Gastrocnemius medialis (tissue), 4 donors: ENCODE measurements around the gene DSCAML1. TPM values are rescaled to one million over a fixed set of nuclear protein-coding genes. Genes with fewer than 3 reads are reported as not detected.
A peak's percentile ranks its signal among the peaks of the same experiment; 100 is the strongest.

Experiments
- ATAC-seq, 2 donors: fragments of 150-250 bp; one replicate each; pipeline ENCODE4 v1.9.1; 2016
- DNase-seq, 2 donors: peaks; one replicate each; pipeline ENCODE4 v3.0.0-alpha.2; 2019
- H3K27ac ChIP-seq, 4 donors: fragments of 200-600 bp; sonication (generic); 1 replicate in 1 of 4; 2 replicates in 3 of 4; pipeline ENCODE4 v1.5.1; 2016 to 2018; ENCODE audit warnings: mild to moderate bottlenecking in 2 of 4, moderate library complexity in 1 of 4
- H3K27me3 ChIP-seq, 3 donors: fragments of 200-600 bp; sonication (generic) in 2 of 3; 1 replicate in 1 of 3; 2 replicates in 2 of 3; pipeline versions ENCODE4 v1.5.1 to v1.6.0; 2016 to 2019; ENCODE audit warnings: mild to moderate bottlenecking in 1 of 3, moderate library complexity in 1 of 3
- H3K36me3 ChIP-seq, 2 donors: fragments of 200-600 bp; sonication (generic) in 1 of 2; one replicate each; pipeline ENCODE4 v1.5.1; 2017 to 2018
- H3K4me1 ChIP-seq, 2 donors: fragments of 200-600 bp; sonication (generic) in 1 of 2; one replicate each; pipeline ENCODE4 v1.5.1; 2016 to 2017; ENCODE audit warnings: mild to moderate bottlenecking in 2 of 2
- H3K4me3 ChIP-seq, 4 donors: fragments of 200-600 bp; sonication (generic) in 3 of 4; 1 replicate in 1 of 4; 2 replicates in 3 of 4; pipeline ENCODE4 v1.5.1; 2016 to 2019; ENCODE audit warnings: mild to moderate bottlenecking in 2 of 4
- H3K9me3 ChIP-seq, 3 donors: fragments of 200-600 bp; sonication (generic) in 2 of 3; 1 replicate in 1 of 3; 2 replicates in 2 of 3; pipeline ENCODE4 v1.5.1; 2016 to 2019
- CTCF ChIP-seq, 5 experiments: fragments of 450-650 bp in 3 of 5; fragments of 200-600 bp in 2 of 5; sonication (generic) in 2 of 5; IDR thresholded peaks in 4 of 5; conservative IDR thresholded peaks in 1 of 5; 1 replicate in 4 of 5; 2 replicates in 1 of 5; pipeline ENCODE4 v1.5.1; 2016 to 2019; ENCODE audit warnings: antibody characterized with exemption in 5 of 5, mild to moderate bottlenecking in 3 of 5, moderate library complexity in 3 of 5
- POLR2A ChIP-seq, 2 donors: fragments of 450-650 bp; IDR thresholded peaks; one replicate each; pipeline ENCODE4 v1.6.1; 2017; ENCODE audit warnings: antibody characterized with exemption in 2 of 2, mild to moderate bottlenecking in 2 of 2, moderate library complexity in 2 of 2
- in situ Hi-C, 4 donors: fragments of 200-750 bp; cut with MboI; loops; one replicate each; pipeline versions ENCODE4 v1.15.0 to v1.8.0; 2017; ENCODE audit warnings: low sequenced_read_pairs in 4 of 4
- intact Hi-C: fragments of 100-400 bp; cut with DNase I; formaldehyde crosslinking; loops from one replicate; pipeline ENCODE4 v1.15.1; 2023; ENCODE audit warnings: low total_unique reads
- total RNA-seq, 4 donors: library from RNA; depleted of rRNA; stranded (reverse); fragments of >200 nt; gene quantifications; one replicate each; pipeline versions ENCODE4 v1.1.0 to v1.2.3, GENCODE V29; 2016

The DSCAML1 gene
- total RNA-seq, 4 donors from 2014 or later, result 0.05 to 0.15 (median 0.07) TPM

- ATAC-seq, result no peak
- TF ChIP-seq POLR2A (IDR thresholded peaks at IDR 0.05) (no peak), CTCF (IDR thresholded peaks at IDR 0.05 in 4 of 5, conservative IDR thresholded peaks at IDR 0.05 in 1 of 5) (no peak)
- Histone ChIP-seq H3K36me3 (no peaks in the 10 kb centered on the region), H3K27me3 (no peaks in the 10 kb centered on the region), H3K9me3 (no peaks in the 10 kb centered on the region), H3K4me1 (peaks cover 6 to 8% of the 10 kb centered on the region in 2 donors), H3K27ac (no peak overlapping the region), H3K4me3 (no peak overlapping the region)
- peak in 1 of 2 donors; percentile 0 for DNase-seq
- intact Hi-C loops (no loop called here), in situ Hi-C loops (no loop called here)
Observed at GRCh38 chr11:117825538-117826189, 28.6 kb upstream of the DSCAML1 start.

DNA sequence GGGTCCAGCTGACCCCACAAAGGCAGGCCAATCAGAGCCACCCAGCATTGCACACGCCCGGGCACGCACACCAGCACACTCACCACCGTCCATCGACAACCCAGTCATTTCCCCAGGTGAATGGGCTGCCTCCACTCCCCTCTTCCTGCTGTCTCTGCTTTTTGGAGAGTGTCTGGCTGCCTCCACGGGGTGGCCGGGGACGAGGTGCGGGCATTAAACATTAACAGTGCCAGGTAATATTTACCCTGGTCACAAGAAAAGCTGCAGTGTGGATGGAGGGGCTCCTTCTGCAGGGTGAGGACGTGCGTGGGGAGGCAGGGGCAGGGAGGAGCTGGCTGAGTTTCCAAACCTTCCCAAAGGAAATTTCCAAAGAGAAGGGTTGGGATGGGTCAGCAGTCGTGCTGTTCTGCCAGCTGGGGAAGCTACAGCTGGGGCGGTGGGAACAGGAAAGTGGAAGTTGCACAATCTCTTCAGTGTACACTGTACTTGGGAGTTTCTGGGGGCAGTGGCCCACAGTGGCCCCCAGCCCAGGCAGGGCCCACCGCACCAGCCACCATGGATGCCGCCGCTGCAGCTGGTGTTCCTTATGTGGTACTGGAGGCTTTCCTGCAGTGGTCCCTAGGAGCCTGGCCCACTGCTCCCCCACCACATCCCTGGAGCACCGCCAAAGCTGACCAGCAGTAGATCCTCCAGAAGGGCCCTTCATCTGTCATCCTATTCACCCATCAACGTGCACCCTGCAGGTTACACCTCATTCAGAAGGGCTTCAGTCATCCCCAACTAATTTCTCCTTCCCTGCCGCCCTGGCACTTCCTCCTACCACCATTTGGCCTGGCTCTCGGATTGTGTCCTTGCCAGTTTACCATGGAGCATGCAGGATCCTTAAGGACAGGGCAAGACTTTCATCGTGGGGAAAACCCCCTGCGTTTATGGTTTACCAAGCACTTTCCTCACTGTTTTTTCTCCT lies 27.8 kb upstream of the DSCAML1 start, which contains the start of gene FXYD2:
Gene FXYD2, minus strand, starts transcription at position 174 of the 967 bp plus-strand sequence. Its CDS starts 66 bp downstream, at position 108.
- peaks cover 6 to 8% of the 10 kb centered on the region in 2 donors for H3K4me1 ChIP-seq
- DNase-seq (peak; percentile 1 to 58), ATAC-seq (peak; percentile 36 to 58)
- no peak within 1 kb of the TSS for H3K4me3 ChIP-seq
- no peaks in the 10 kb centered on the region for H3K27me3 ChIP-seq
- no peak for TF ChIP-seq POLR2A (IDR thresholded peaks at IDR 0.05)
- no peak for TF ChIP-seq CTCF (IDR thresholded peaks at IDR 0.05 in 4 of 5, conservative IDR thresholded peaks at IDR 0.05 in 1 of 5)
- intact Hi-C loops, result no loop called here
- in situ Hi-C loops, result no loop called here
- H3K27ac ChIP-seq, result peak within 1 kb of the TSS; percentile 45 to 60 (median 54)
- H3K36me3 ChIP-seq, result no peaks in the 10 kb centered on the region
- H3K9me3 ChIP-seq, result no peaks in the 10 kb centered on the region

- Histone ChIP-seq H3K9me3 (no peaks in the 10 kb centered on the region), H3K4me3 (no peak overlapping the region), H3K36me3 (no peaks in the 10 kb centered on the region), H3K27ac (peak overlapping the region; percentile 45 to 60 (median 54)), H3K4me1 (peaks cover 6 to 8% of the 10 kb centered on the region in 2 donors), H3K27me3 (no peaks in the 10 kb centered on the region)
- intact Hi-C loops, result no loop called here
- ATAC-seq (peak; percentile 25 to 34), DNase-seq (no peak)
- in situ Hi-C loops, result no loop called here
- TF ChIP-seq POLR2A (IDR thresholded peaks at IDR 0.05) (no peak), CTCF (IDR thresholded peaks at IDR 0.05 in 4 of 5, conservative IDR thresholded peaks at IDR 0.05 in 1 of 5) (no peak)
Observed at GRCh38 chr11:117823946-117824420, 27.0 kb upstream of the DSCAML1 start.

DNA sequence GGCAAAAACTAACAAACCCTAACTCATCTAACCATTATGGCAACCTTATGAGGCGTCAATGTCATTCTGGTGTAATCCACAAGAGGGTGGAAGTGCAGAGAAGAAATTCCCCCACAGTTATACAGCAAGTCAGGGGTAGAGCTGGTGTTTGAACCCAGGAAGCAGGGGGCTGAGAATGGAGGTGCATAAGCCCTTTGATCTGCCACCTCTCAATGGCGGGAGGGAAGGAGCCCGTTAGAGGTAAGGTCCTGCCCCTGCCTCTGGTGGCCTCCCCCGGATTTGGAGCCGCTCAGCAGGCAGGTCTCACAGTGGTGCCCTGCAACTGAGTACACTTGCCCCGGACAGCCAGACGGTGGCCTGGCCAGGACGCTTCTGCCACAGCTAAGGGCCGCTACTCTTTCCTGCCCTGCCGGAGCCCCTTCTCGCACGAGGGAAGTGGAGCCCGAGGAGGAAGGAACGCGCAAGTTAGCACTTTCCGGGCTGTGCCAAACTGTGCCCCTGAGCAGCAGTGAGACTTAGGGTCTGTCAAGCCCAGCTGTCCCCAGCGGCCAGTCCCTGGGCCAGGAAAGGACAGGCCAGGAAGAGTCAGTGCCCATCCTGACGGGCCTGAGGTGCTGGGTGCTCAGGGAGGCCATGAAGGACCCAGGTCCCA lies 26.4 kb upstream of the DSCAML1 start:
- ATAC-seq (no peak), DNase-seq (no peak)
- intact Hi-C loops (no loop called here), in situ Hi-C loops (no loop called here)
- H3K36me3 ChIP-seq, result no peaks in the 10 kb centered on the region
- H3K9me3 ChIP-seq, result no peaks in the 10 kb centered on the region
- TF ChIP-seq CTCF (IDR thresholded peaks at IDR 0.05 in 4 of 5, conservative IDR thresholded peaks at IDR 0.05 in 1 of 5) (no peak), POLR2A (IDR thresholded peaks at IDR 0.05) (no peak)
- H3K27me3 ChIP-seq, result no peaks in the 10 kb centered on the region
- H3K4me3 ChIP-seq, result no peak overlapping the region
- peaks cover 6 to 8% of the 10 kb centered on the region in 2 donors for H3K4me1 ChIP-seq
- H3K27ac ChIP-seq, result peak overlapping the region; percentile 45 to 60 (median 54)
